ENCODE measurements around the gene AKT3.

DNA sequence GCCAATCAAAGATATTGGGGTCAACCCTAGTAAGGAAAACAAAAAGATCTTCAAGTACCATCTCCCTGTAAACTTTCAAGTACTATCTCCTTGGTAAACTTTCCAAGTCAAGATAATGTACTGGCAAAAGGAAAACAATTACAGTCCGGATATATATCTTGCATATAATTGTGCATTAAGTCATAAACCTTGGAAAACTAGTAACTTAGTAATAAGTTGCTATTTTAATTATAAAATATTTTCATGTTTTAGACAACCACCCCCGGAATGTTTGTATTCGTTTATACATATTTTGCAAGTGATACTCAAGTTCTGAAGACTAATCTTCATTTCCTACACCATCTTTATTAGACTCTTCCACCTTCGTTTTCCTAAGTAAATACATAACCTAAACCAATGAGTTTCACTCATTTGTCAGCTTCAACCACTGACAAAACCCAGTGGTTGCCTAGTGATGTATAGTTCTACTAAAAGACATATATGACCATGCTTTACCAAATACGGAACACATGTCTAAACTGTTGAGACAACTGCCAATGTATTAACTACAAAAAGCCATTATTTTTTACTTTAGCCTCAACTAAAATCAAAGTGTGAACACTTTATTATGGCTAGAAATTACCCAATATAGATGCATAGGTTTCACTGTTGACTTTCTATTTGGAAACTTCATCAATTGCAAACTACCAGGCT, 1.7 kb downstream of the AKT3 start:
- TF ChIP-seq POLR2A (IDR thresholded peaks at IDR 0.05) (no peak), POLR2AphosphoS5 (IDR thresholded peaks at IDR 0.05) (no peak)
- TF ChIP-seq, protein P1, sequence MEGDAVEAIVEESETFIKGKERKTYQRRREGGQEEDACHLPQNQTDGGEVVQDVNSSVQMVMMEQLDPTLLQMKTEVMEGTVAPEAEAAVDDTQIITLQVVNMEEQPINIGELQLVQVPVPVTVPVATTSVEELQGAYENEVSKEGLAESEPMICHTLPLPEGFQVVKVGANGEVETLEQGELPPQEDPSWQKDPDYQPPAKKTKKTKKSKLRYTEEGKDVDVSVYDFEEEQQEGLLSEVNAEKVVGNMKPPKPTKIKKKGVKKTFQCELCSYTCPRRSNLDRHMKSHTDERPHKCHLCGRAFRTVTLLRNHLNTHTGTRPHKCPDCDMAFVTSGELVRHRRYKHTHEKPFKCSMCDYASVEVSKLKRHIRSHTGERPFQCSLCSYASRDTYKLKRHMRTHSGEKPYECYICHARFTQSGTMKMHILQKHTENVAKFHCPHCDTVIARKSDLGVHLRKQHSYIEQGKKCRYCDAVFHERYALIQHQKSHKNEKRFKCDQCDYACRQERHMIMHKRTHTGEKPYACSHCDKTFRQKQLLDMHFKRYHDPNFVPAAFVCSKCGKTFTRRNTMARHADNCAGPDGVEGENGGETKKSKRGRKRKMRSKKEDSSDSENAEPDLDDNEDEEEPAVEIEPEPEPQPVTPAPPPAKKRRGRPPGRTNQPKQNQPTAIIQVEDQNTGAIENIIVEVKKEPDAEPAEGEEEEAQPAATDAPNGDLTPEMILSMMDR (IDR thresholded peaks at IDR 0.05): no peak

Data from suprapubic skin (tissue), 4 donors.